Peyer's patch (tissue), 4 donors: ENCODE data around the gene ALDH3A1.

Source experiments
- POLR2A ChIP-seq, 2 donors: fragments of 450-650 bp; IDR thresholded peaks; one replicate each; pipeline ENCODE4 v1.5.1; 2017; ENCODE audit warnings: antibody characterized with exemption in 2 of 2, mild to moderate bottlenecking in 2 of 2, moderate library complexity in 2 of 2
- TF ChIP-seq, protein P1 (sequence below), 6 experiments: fragments of 450-650 bp in 4 of 6; fragments of 200-600 bp in 2 of 6; sonication (generic) in 1 of 6; IDR thresholded peaks; one replicate each; pipeline ENCODE4 v1.5.1; 2017 to 2019; ENCODE audit warnings: antibody characterized with exemption in 6 of 6, mild to moderate bottlenecking in 3 of 6, moderate library complexity in 1 of 6

- TF ChIP-seq, protein P1, sequence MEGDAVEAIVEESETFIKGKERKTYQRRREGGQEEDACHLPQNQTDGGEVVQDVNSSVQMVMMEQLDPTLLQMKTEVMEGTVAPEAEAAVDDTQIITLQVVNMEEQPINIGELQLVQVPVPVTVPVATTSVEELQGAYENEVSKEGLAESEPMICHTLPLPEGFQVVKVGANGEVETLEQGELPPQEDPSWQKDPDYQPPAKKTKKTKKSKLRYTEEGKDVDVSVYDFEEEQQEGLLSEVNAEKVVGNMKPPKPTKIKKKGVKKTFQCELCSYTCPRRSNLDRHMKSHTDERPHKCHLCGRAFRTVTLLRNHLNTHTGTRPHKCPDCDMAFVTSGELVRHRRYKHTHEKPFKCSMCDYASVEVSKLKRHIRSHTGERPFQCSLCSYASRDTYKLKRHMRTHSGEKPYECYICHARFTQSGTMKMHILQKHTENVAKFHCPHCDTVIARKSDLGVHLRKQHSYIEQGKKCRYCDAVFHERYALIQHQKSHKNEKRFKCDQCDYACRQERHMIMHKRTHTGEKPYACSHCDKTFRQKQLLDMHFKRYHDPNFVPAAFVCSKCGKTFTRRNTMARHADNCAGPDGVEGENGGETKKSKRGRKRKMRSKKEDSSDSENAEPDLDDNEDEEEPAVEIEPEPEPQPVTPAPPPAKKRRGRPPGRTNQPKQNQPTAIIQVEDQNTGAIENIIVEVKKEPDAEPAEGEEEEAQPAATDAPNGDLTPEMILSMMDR (IDR thresholded peaks at IDR 0.05) = no peak
- no peak for TF ChIP-seq POLR2A (IDR thresholded peaks at IDR 0.05)
Measured at GRCh38 chr17:19755392-19755791, 7.3 kb upstream of the ALDH3A1 start.
